Measurements from ENCODE around the gene ASCC1. TPM values are rescaled to one million over a fixed set of nuclear protein-coding genes. Genes with fewer than 3 reads are reported as not detected.

ASCC1 gene
- total RNA-seq, 2 experiments from 2014 or later, result 61.6 to 66.2 TPM

GRCh38 chr10:72073708-72074573, 142.1 kb downstream of the ASCC1 start:
- intact Hi-C loops (cut with micrococcal nuclease), result no loop called here
- H3K27me3 Mint-ChIP-seq, result no peaks in the 10 kb centered on the region
- DNase-seq (no peak), ATAC-seq (no peak)
- H3K9me3 Mint-ChIP-seq, result peaks cover 1% of the 10 kb centered on the region
- peaks cover 69% of the 10 kb centered on the region for H3K36me3 Mint-ChIP-seq (ENCODE audit: low read depth)
- no peak for TF ChIP-seq CTCF (IDR thresholded peaks at IDR 0.05)
- peaks cover 85% of the 10 kb centered on the region for H3K4me1 Mint-ChIP-seq (ENCODE audit: low read depth)
- CTCF ChIA-PET, result interaction anchor here (1.1 to 3.6 kb wide), 4 partner anchors 15 to 150 kb away, joined by 3 to 20 read pairs (median 3); no protein-coding TSS in a partner anchor
- peak overlapping the region; percentile 52 for H3K27ac Mint-ChIP-seq
- POLR2A ChIA-PET, result no interaction called here
- no peak overlapping the region for H3K4me3 Mint-ChIP-seq

DNA sequence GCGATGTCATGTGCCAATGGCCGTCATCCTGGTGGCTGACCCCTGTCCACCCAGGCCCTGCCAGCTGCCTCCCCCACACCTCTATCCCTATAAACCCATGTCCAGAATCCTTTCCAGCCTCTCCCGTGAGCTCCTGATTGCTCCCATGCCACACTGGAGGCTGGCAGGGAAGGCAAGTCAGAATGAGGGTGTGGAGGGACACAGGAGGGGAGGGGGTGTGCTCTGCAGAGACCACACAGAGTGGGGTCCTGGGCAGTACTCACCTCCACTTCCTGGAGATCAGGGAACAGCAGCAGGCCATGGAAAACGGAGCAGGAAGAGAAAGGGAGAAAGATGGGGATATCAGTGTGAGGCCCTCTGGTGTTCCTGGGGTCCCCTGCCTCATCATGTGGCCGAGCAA, 143.4 kb downstream of the ASCC1 start:
- Mint-ChIP-seq H3K27me3 (no peaks in the 10 kb centered on the region), H3K9me3 (peaks cover 1% of the 10 kb centered on the region), H3K4me1 (ENCODE audit: low read depth) (peaks cover 77% of the 10 kb centered on the region), H3K36me3 (ENCODE audit: low read depth) (peaks cover 69% of the 10 kb centered on the region), H3K27ac (peak overlapping the region; percentile 55), H3K4me3 (no peak overlapping the region)
- DNase-seq (no peak), ATAC-seq (no peak)
- intact Hi-C loops (cut with micrococcal nuclease), result no loop called here
- CTCF ChIA-PET, result interaction anchor here (1.0 to 3.6 kb wide), 5 partner anchors 16 to 176 kb away, joined by 3 to 20 read pairs (median 3); no protein-coding TSS in a partner anchor
- TF ChIP-seq CTCF (IDR thresholded peaks at IDR 0.05), result no peak
- POLR2A ChIA-PET, result interaction anchor here (1.1 to 2.1 kb wide), 3 partner anchors 11 to 146 kb away, joined by 4 to 12 read pairs (median 7); partner anchors contain the start of gene SPOCK2

DNA sequence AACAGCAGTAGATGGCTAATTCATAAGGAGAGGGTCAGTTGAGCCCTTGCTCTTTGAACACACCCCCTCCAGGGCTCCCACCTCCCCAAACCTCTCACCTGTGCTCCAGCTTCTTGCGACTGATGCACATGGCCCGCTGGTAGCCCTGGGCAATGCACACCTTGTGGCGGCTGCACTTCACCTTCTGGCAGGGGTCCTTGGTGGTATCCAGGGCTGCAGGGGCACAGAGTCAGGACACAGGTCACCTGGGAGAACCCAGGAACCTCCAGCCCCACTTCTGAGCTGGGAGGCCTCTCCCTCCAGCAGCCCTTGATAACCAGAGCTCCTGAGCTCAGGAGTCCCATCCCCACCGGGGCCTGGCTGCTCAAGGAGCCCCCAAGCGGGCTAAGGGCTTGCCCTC, 144.0 kb downstream of the ASCC1 start:
- no peak for ATAC-seq
- TF ChIP-seq CTCF (IDR thresholded peaks at IDR 0.05), result no peak
- ChIA-PET POLR2A (interaction anchor here (0.7 to 2.1 kb wide), 6 partner anchors 9 to 147 kb away, joined by 3 to 12 read pairs (median 5); partner anchors contain the start of gene SPOCK2), CTCF (interaction anchor here (1.2 to 3.6 kb wide), 2 partner anchors 21 to 24 kb away, joined by 3 to 20 read pairs; no protein-coding TSS in a partner anchor)
- Mint-ChIP-seq H3K4me3 (no peak overlapping the region), H3K36me3 (ENCODE audit: low read depth) (peaks cover 68% of the 10 kb centered on the region), H3K9me3 (peaks cover 1% of the 10 kb centered on the region), H3K27ac (peak overlapping the region; percentile 34), H3K27me3 (no peaks in the 10 kb centered on the region), H3K4me1 (ENCODE audit: low read depth) (peaks cover 71% of the 10 kb centered on the region)
- intact Hi-C loops (cut with micrococcal nuclease), result no loop called here
- no peak for DNase-seq

GRCh38 chr10:72069751-72070526, 146.1 kb downstream of the ASCC1 start:
- TF ChIP-seq CTCF (IDR thresholded peaks at IDR 0.05), result peak; percentile 37
- no peaks in the 10 kb centered on the region for H3K27me3 Mint-ChIP-seq
- peak; percentile 24 for ATAC-seq
- peak overlapping the region; percentile 36 for H3K27ac Mint-ChIP-seq
- H3K4me3 Mint-ChIP-seq, result no peak overlapping the region
- H3K36me3 Mint-ChIP-seq (ENCODE audit: low read depth), result peaks cover 62% of the 10 kb centered on the region
- peaks cover 50% of the 10 kb centered on the region for H3K4me1 Mint-ChIP-seq (ENCODE audit: low read depth)
- POLR2A ChIA-PET, result interaction anchor here (0.6 to 2.9 kb wide), 2 partner anchors 11 to 252 kb away, joined by 3 to 13 read pairs; no protein-coding TSS in a partner anchor
- CTCF ChIA-PET, result interaction anchor here (0.8 to 2.5 kb wide), 9 partner anchors 10 to 174 kb away, joined by 3 to 10 read pairs (median 4); no protein-coding TSS in a partner anchor
- H3K9me3 Mint-ChIP-seq, result peaks cover 1% of the 10 kb centered on the region
- no peak for DNase-seq
- intact Hi-C loops (cut with micrococcal nuclease), result no loop called here

All from activated CD8-positive, alpha-beta T cell treated with anti-CD3 and anti-CD28 coated beads for 36 hours (primary cell).